Measurements from ENCODE around the gene WDR6.

WDR6 gene

DNA sequence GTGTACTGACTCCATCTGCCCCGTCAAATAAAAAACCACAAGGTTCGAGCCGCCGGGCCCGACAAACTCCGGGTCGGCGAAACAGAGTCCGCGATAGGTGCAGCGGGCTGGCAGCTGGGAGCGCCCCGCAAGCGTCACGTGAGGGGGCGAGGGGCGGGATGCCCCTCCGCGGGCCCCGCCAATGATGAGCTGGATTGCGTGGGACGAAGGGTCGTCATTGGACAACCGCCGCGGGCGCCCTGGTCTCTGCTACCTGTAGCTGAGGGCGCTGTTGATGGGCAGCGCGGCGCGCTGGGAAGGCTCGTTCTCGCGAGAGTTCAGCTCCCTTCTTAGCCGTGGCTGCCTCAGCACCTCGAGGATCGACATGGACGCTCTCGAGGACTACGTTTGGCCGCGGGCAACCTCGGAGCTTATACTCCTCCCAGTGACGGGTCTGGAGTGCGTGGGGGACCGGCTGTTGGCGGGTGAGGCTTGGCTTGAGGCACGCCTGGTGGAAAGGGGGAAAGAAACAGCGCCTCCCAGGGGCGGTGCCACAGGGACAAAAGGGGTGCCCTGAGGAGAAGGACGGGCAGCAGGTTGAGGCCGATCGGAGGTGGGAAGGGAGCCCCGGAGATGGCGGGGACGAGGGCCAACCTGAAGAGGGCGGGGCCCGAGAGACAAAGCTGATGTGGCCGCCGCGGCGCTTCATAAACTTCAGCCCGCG, at the start of gene WDR6:
Gene WDR6, plus strand, starts transcription at position 324 of the 703 bp plus-strand sequence. Its CDS starts 41 bp downstream, at position 365.
- DNase-seq, result peak; percentile 99

- no peak for DNase-seq
Measured at GRCh38 chr3:48960841-48961413, 46.3 kb upstream of the WDR6 start.

DNA sequence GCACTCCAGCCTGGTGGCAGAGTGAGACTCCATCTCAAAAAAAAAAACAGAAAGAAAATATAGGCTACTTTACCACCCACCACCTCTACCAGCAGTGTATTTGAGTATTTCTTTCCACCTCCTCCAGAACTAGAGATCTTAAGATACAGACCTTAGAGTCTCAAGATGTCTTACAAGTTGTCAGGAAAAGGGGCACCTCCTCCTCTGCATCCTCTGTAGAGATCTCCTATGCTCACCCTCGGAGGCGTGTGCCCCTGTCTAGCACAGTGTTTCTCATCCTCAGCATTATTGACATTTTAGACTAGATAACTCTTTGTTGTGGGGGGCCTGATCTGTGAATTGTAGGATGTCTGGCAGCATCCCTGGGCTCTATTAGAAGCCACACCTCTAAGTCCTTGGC, 44.9 kb upstream of the WDR6 start:
- DNase-seq, result no peak

GRCh38 chr3:48962939-48963338, 44.3 kb upstream of the WDR6 start:
- DNase-seq, result no peak

DNA sequence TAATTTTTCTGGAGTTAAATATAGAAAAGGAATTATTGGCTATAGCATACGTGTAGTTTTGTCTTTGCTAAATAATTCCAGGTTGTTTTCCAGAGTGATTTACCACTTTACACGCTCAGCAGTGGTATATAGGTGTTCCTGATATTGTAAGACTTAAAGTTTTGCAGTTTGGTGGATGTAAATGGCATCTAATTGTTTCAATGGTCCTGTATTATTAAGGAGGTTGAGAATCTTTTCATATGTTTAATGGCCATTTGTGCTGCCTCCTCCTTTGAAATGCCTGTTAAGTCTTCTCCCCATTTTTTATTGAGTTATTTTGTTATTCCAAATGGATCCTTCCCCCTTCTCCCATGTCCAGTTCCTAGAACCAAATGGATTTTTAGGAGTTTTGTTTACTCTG, 43.6 kb upstream of the WDR6 start:
- DNase-seq, result no peak

- no peak for DNase-seq
Measured at GRCh38 chr3:48966367-48966766, 40.8 kb upstream of the WDR6 start.

DNA sequence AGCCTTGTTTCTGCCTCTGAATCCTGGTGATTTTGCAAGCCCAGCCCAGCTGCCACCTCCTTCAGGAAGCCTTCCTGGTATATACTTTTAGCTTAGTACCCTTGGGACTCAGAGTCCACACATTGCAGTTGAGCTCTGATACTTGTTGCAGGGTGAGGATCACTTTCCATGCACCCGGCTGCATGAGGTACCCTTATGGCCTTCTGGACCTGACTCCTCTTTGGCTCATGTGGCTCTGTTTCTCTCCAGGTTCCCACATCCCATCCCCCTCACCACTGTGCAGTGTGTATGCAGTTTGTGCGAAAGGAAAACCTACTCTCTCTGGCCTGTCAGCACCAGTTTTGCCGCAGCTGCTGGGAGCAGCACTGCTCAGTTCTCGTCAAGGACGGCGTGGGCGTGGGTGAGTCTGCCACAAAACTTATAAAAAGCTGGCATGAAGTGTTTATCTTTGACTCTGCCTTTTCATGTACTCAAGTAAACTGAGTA, 40.3 kb upstream of the WDR6 start:
- no peak for DNase-seq

- no peak for DNase-seq
Measured at GRCh38 chr3:48970586-48970985, 36.6 kb upstream of the WDR6 start.

DNA sequence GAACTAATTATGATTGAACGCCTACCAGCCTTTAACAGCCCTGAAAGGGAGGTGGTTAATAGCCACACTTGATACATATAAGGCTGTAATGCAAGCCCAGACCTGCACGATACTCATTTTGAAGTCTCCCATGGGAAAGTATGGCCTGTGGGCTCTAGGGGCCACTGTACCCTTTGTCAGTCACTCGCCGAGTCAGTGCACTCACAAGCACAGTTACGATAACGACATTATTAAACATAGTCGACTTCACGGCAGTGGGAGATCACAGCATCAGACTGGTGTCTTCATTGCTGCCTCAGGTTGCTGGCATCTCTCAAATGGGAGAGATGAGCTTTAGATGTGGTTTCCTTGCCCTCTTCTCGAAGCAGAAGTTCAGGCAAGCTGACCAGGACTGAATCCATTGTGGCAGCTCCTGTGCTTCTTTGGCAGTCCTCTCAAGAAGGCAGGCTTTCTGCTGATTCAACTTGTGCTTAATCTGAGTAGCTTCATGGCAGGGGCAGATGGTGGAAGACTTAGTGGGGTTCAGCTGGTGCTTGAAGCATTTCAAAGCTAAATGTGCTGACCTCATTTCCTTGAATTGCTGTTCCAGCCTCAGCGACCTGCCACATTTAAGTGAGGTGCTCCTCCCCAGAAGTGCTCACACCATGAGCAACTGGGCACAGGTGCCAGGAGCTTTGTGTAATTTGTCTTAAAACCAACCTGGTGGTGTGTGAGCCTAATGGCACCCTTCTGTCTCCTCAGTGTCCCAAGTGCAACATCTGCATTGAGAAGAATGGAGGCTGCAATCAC, 32.9 kb upstream of the WDR6 start:
- DNase-seq, result no peak

GRCh38 chr3:48979451-48979850, 27.7 kb upstream of the WDR6 start:
- no peak for DNase-seq

DNA sequence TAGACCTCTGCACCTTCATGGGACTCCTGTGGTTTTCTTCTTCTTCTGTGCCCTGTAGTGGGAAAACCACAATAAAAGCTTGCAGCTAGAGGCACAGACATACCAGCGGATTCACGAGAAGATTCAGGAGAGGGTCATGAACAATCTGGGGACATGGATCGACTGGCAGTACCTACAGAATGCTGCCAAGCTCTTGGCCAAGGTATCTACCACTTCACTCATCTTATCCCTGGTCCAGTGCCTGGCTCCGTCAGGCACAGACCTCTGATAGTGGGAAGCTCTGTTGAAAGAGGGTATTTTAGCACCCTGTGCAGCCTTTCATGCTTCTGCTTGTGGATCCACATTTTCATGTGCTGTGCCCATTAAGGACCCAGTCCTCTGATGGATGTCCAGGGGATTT, 26.9 kb upstream of the WDR6 start:
- no peak for DNase-seq

DNA sequence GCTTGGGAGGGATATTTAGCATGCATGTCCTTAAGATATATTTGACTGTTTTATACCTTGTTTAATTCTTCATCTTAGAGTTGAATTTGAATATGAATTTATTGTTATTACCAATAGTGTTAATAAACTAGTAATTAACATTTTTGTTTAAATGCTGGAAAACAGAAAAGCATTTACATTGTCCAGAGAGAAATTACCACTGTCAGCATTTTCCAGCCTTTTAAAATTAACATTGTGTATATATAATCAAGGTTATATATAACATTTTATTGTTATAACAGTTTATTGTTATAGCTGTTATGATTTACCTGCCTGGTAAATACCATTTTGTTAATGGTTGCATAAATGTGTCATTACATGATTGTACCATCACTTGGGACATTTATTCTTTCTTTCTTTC, 25.2 kb upstream of the WDR6 start:
- DNase-seq, result no peak

DNA sequence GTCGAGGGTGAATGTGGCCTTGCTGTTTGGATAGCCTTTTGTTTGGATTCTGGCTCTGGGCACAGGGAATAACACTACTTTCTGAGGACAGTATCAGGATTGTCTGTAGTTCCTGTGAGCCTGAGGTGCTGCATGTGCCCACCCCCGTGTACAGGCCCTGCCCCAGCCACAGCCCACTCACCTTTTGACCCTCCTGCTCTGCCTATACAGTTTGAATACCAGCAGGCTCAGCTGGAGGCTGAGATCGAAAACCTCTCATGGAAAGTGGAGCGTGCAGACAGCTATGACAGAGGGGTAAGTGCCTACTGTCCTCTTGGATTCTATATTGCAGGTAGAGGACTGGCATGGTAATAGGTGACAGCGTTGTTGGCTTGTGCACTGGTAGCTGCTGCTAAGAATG, 24.5 kb upstream of the WDR6 start:
- DNase-seq, result no peak

DNA sequence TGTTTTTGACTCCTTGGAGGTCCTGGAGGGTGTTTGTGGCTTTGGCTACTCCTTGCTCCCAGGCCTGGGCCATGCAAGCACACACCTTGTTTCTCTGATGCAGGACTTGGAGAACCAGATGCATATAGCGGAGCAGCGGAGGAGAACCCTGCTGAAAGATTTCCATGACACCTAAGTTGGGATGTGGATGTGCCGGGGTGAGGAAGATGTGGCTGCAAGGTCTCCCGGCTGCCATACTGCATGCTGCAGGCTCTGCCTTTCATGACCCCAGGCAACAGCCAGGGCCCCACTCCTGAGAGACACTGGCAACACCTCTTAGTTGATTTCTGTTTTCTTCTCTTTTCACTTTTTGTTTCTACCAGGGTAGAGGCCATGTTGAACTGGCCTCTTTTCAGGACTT, 24.1 kb upstream of the WDR6 start:
- DNase-seq, result no peak

DNA sequence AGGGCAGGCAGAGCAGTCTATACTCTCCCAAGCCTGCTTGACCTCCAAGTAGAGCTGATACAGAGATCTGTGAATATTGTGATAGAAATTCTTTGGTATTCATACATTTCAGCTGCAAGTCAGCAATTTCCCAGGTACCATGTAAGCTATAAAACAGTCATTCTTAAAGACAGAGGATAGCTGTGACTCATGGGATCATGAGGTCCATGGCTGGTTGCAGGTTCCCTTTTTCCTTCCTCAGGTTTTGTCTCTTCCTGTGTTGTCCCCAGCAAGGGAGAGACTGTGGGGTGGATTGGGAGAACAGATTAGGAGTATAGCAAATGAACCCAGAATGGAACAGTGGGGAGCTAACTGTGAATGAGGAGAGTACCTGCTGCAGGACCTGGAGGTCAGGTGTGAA, 22.5 kb upstream of the WDR6 start:
- no peak for DNase-seq

DNA sequence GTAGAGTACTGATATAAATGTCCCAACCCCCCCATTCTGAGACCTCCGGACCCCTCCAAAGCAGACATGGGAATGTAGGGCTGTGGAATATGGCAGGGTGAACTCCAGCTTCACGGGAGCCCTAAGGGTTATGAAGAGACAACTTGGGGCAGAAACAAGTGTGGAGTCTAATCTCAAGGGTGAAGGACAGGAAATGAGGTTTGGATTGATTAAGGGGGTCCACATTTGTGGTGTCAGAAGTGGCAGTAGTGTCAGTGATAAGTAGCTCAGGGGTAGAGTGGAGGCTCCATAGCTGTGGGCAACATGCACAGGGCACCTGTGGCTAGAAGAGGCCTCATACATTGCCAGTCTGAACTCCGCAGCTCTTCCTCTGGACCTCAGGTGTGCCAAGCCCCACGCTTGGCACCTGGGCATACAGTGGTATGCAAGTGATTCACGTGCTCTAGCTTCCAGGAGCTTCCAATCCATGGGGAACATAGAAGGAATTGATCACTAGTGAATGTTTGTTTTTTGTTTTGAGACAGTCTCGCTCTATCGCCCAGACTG, 21.3 kb upstream of the WDR6 start:
- DNase-seq, result no peak

GRCh38 chr3:48989126-48989795, 17.9 kb upstream of the WDR6 start:
- no peak for DNase-seq

DNA sequence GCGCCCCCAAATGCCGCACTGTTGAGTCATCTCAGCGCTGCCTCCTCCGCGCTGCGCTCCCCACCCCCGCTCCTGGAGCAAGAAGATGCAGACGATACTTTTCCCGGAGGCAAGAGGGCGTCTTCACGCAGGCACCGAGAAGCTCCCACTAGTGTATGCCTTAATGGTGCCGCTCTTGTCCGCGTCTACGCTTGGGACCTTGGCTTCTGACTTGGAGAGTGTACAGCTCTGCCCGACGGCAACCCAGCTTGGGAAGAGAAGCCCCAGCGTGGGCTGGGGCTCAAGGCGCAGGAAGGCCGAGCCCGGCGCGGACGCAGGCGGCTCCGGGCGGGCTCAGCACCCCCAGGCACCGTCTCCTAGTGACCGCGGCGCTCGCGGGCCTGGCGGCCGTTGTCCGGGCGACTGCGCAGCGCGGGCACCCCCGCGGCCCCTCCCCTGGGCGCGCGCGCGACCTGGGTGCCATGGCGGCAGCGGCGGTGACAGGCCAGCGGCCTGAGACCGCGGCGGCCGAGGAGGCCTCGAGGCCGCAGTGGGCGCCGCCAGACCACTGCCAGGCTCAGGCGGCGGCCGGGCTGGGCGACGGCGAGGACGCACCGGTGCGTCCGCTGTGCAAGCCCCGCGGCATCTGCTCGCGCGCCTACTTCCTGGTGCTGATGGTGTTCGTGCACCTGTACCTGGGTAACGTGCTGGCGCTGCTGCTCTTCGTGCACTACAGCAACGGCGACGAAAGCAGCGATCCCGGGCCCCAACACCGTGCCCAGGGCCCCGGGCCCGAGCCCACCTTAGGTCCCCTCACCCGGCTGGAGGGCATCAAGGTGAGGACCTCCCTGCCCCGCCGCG, 17.2 kb upstream of the WDR6 start, which contains the start of gene P4HTM:
Gene P4HTM, plus strand, starts transcription at position 446 of the 840 bp plus-strand sequence. Its CDS starts 16 bp downstream, at position 462.
- peak; percentile 82 for DNase-seq

DNA sequence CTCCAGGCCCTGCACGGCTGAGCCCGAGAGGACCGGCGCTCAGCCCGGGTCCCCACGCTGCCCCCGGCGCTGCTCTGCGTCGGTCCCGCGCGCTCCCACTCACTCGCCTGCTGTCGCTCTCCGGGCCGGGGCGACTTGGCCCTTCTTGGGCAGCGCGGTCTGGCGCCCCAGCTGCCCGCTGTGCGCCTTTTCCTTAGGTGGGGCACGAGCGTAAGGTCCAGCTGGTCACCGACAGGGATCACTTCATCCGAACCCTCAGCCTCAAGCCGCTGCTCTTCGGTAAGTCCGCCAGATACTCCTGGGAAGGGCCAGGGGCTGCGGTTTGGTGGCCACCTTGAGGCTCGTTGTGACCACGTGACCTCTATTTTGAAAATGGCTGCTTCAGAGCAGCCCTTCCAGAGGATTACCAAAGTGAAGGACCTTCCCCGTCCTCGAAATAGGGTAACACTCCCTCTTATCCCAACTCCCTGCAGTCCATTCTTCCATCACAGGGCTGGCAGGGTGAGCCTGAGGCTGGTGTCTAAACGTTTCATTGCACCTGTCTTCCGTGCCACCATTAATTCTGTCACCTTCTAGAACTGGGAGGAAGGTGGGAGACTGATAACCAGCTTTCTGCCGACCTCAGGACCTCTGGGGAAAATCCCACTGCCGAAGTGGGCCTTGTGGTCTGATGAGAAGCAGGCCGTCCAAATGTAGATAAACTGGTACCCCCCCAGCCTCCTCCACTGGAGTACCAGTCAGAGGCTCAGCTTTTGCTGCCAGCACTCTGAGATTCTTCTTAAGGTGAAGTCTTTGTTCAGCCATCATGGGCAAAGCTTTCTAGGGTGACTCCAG, 16.3 kb upstream of the WDR6 start:
- DNase-seq, result peak; percentile 45

- DNase-seq, result no peak
Measured at GRCh38 chr3:48991851-48992545, 15.2 kb upstream of the WDR6 start.

Data from CD4-positive, alpha-beta T cell treated with Interleukin-4 for 4 hours (primary cell).